Fibroblast of lung (primary cell): ENCODE results near the gene SLC5A6. TPM values are rescaled to one million over a fixed set of nuclear protein-coding genes. Genes with fewer than 3 reads are reported as not detected.
"Not testable (repeated sequence)": the region's sequence is repeated elsewhere in the genome, so short reads cannot be mapped to it uniquely, and the experiment has no call there.

Experiments used
- DNase-seq, 2 donors: peaks; one replicate each; pipeline versions ENCODE4 v3.0.0 to v3.0.0-alpha.2; 2010; ENCODE audit warnings: low read depth in 2 of 2
- H2AFZ ChIP-seq: 2 replicates; pipeline ENCODE4 v1.5.1; 2012; ENCODE audit warnings: low read length, control low read depth, inconsistent platforms
- H3K27ac ChIP-seq: 2 replicates; pipeline ENCODE4 v1.5.1; 2011; ENCODE audit warnings: low read length, control low read depth; ENCODE audit not compliant: insufficient read depth
- H3K27me3 ChIP-seq: 2 replicates; pipeline ENCODE4 v1.5.1; 2011; ENCODE audit warnings: mild to moderate bottlenecking, low read length; ENCODE audit not compliant: control insufficient read depth, insufficient read depth
- H3K36me3 ChIP-seq: 2 replicates; pipeline ENCODE4 v1.5.1; 2011; ENCODE audit warnings: low read length; ENCODE audit not compliant: control insufficient read depth, insufficient read depth
- H3K4me1 ChIP-seq: 2 replicates; pipeline ENCODE4 v1.5.1; 2011; ENCODE audit warnings: low read length; ENCODE audit not compliant: control insufficient read depth, insufficient read depth; ENCODE audit errors: extremely low read depth
- H3K4me2 ChIP-seq: 2 replicates; pipeline ENCODE4 v1.5.1; 2011; ENCODE audit warnings: low read length, control low read depth; ENCODE audit not compliant: insufficient read depth; ENCODE audit errors: extremely low read depth
- H3K4me3 ChIP-seq, 4 experiments: fragments of 200-600 bp in 1 of 4; sonication (generic) in 1 of 4; replicated peaks in 1 of 4; 2 replicates each; pipeline ENCODE4 v1.5.1; 2011 to 2016; ENCODE audit warnings: low read length in 4 of 4, low read depth in 3 of 4, mild to moderate bottlenecking in 3 of 4, control low read depth in 2 of 4, inconsistent platforms in 1 of 4, mixed read lengths in 1 of 4; ENCODE audit not compliant: insufficient read depth in 1 of 4; ENCODE audit errors: control extremely low read depth in 1 of 4
- H3K79me2 ChIP-seq: 2 replicates; pipeline ENCODE4 v1.5.1; 2012; ENCODE audit warnings: mild to moderate bottlenecking, low read length, inconsistent platforms; ENCODE audit not compliant: control insufficient read depth, insufficient read depth
- H3K9ac ChIP-seq: 2 replicates; pipeline ENCODE4 v1.5.1; 2011; ENCODE audit warnings: mild to moderate bottlenecking, low read length, control low read depth; ENCODE audit not compliant: insufficient read depth
- H3K9me3 ChIP-seq: 2 replicates; pipeline ENCODE4 v1.5.1; 2012; ENCODE audit warnings: low read depth, low read length; ENCODE audit not compliant: control insufficient read depth, insufficient read depth
- H4K20me1 ChIP-seq: 2 replicates; pipeline ENCODE4 v1.5.1; 2011; ENCODE audit warnings: low read length; ENCODE audit not compliant: control insufficient read depth, insufficient read depth; ENCODE audit errors: extremely low read depth
- EZH2 ChIP-seq: IDR thresholded peaks from 2 replicates; pipeline ENCODE4 v1.5.1; 2012; ENCODE audit warnings: low read length, control low read depth, mild to moderate bottlenecking; ENCODE audit errors: missing control alignments
- polyA plus RNA-seq, 2 donors: library from polyadenylated mRNA; depleted of rRNA in 1 of 2; stranded (reverse) in 1 of 2; unstranded in 1 of 2; fragments of >200 nt; gene quantifications; 2 replicates each; pipeline ENCODE4 v1.2.1, GENCODE V29; 2011 to 2012; ENCODE audit warnings: missing spikeins in 1 of 2
- total RNA-seq: library from RNA; depleted of rRNA; stranded (reverse); fragments of >200 nt; gene quantifications from 2 replicates; pipeline ENCODE4 v1.2.1, GENCODE V29; 2014
- TF ChIP-seq, protein P1 (sequence below), 2 donors: IDR thresholded peaks in 1 of 2; conservative IDR thresholded peaks in 1 of 2; 1 replicate in 1 of 2; 2 replicates in 1 of 2; pipeline ENCODE4 v1.5.1; 2011 to 2012; ENCODE audit warnings: low read length in 2 of 2, control low read depth in 1 of 2, inconsistent platforms in 1 of 2, low read depth in 1 of 2, mild to moderate bottlenecking in 1 of 2

Gene SLC5A6
- total and polyA plus RNA-seq, 2 donors (not counting 1 experiment from before 2014, with no cell fraction given), result 11.5 to 13.9 TPM

DNA sequence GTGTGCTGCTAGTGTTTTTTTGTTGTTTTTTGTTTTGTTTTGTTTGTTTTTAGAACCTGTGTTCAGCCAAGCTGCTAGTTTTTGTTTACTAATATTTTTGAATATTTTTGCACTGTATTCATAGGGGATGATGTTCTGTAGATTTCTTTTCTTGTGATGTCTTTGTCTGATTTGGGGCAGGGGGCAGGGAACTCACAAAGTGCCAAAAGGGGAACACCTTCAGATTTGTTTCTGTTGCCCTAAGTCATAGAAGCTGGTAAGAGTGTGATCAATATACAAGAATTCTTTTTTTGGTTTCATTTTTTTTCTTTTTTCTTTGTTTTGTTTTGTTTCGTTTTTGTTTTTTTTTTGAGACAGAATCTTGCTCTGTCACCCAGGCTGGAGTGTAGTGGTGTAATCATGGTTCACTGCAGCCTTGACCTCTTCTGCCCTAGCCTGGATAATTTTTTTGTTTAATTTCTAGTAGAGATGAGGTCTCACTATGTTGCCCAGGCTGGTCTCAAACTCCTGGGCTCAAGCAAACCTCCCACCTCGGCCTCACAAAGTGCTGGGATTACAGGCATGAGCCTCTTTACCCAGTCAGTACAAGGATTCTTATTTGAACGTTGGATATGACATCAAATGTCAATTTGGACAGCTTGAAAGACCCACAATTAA is 32.6 kb downstream of the SLC5A6 start:
- H3K4me1 ChIP-seq, result peaks cover 4% of the 10 kb centered on the region
- no peaks in the 10 kb centered on the region for H3K9me3 ChIP-seq
- no peak overlapping the region for H3K9ac ChIP-seq
- H2AFZ ChIP-seq, result no peak overlapping the region
- H4K20me1 ChIP-seq, result no peaks in the 10 kb centered on the region
- no peaks in the 10 kb centered on the region for H3K79me2 ChIP-seq
- no peak for TF ChIP-seq EZH2
- TF ChIP-seq, protein P1, sequence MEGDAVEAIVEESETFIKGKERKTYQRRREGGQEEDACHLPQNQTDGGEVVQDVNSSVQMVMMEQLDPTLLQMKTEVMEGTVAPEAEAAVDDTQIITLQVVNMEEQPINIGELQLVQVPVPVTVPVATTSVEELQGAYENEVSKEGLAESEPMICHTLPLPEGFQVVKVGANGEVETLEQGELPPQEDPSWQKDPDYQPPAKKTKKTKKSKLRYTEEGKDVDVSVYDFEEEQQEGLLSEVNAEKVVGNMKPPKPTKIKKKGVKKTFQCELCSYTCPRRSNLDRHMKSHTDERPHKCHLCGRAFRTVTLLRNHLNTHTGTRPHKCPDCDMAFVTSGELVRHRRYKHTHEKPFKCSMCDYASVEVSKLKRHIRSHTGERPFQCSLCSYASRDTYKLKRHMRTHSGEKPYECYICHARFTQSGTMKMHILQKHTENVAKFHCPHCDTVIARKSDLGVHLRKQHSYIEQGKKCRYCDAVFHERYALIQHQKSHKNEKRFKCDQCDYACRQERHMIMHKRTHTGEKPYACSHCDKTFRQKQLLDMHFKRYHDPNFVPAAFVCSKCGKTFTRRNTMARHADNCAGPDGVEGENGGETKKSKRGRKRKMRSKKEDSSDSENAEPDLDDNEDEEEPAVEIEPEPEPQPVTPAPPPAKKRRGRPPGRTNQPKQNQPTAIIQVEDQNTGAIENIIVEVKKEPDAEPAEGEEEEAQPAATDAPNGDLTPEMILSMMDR (conservative IDR thresholded peaks at IDR 0.05 in 1 of 2, IDR thresholded peaks at IDR 0.05 in 1 of 2; ENCODE audit: low read depth in 1 of 2, low read length in 2 of 2), result no peak
- H3K4me3 ChIP-seq, result no peak overlapping the region
- no peaks in the 10 kb centered on the region for H3K36me3 ChIP-seq
- H3K4me2 ChIP-seq, result no peak overlapping the region
- no peak for DNase-seq
- H3K27me3 ChIP-seq, result peaks cover 5% of the 10 kb centered on the region
- no peak overlapping the region for H3K27ac ChIP-seq

DNA sequence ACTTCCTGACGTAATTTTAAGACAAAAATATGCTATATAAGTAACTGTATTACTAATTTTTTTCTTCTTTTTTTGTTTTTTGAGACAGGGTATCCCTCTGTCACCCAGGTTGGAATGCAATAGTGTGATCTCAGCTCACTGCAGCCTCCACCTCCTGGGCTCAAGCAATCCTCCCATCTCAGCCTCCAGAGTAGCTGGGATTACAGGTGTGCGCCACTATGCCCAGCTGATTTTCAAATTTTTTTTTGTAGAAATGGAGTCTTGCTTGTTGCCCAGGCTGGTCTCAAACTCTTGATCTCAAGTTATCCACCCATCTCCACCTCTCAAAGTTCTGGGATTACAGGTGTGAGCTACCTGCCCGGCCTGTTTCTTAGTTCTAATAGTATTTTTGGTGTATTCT is 33.6 kb downstream of the SLC5A6 start:
- H4K20me1 ChIP-seq, result no peaks in the 10 kb centered on the region
- peaks cover 3% of the 10 kb centered on the region for H3K27me3 ChIP-seq
- no peaks in the 10 kb centered on the region for H3K79me2 ChIP-seq
- TF ChIP-seq, protein P1 (conservative IDR thresholded peaks at IDR 0.05 in 1 of 2, IDR thresholded peaks at IDR 0.05 in 1 of 2; ENCODE audit: low read depth in 1 of 2, low read length in 2 of 2), result no peak
- TF ChIP-seq EZH2, result no peak
- H3K4me3 ChIP-seq, result no peak overlapping the region
- H2AFZ ChIP-seq, result no peak overlapping the region
- no peak overlapping the region for H3K9ac ChIP-seq
- DNase-seq, result no peak
- no peaks in the 10 kb centered on the region for H3K9me3 ChIP-seq
- no peak overlapping the region for H3K4me2 ChIP-seq
- H3K4me1 ChIP-seq, result peaks cover 3% of the 10 kb centered on the region
- H3K27ac ChIP-seq, result no peak overlapping the region
- no peaks in the 10 kb centered on the region for H3K36me3 ChIP-seq

DNA sequence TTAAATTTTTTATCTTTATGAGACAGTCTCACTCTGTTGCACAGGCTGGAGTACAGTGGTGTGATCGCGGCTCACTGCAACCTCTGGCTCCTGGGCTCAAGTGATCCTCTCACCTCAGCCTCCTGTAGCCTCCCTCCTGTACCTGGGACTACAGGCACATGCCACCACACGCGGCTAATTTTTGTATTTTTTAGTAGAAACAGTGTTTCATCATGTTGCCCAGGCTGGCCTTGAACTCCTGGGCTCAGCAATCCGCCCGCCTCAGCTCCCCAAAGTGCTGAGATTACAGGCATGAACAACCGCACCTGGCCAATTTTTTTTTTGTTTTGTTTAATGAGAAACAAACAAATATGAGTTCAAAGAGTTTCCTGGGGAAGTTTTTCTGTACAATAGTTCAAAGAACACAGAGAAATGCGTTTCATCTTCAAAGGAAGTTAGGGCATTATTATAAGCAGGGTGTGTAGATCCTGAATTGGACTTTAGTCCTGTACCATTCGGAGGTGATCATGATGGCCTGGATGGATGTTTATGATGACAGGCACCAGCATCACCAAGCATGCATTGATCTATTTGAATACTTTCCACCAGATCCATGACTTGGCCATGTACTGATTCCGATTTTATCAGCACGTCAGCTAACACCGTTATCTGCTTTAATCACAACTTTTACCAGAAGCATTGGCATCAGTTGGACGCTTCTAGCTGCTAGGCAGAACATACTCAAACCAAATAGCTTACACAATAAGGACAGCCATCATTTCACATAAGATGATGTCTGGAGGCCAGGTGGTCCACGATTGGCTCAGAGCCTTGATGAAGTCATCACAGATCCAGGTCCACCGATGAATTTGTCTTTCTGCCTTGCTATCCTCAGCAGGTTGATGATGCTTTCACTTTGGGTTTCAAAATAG is 34.4 kb downstream of the SLC5A6 start:
- no peak overlapping the region for H3K9ac ChIP-seq
- no peak overlapping the region for H3K4me3 ChIP-seq
- H3K79me2 ChIP-seq, result no peaks in the 10 kb centered on the region
- H2AFZ ChIP-seq, result no peak overlapping the region
- peaks cover 2% of the 10 kb centered on the region for H3K4me1 ChIP-seq
- no peak overlapping the region for H3K27ac ChIP-seq
- H3K36me3 ChIP-seq, result no peaks in the 10 kb centered on the region
- TF ChIP-seq, protein P1 (conservative IDR thresholded peaks at IDR 0.05 in 1 of 2, IDR thresholded peaks at IDR 0.05 in 1 of 2; ENCODE audit: low read depth in 1 of 2, low read length in 2 of 2), result no peak
- no peak for TF ChIP-seq EZH2
- H3K9me3 ChIP-seq, result no peaks in the 10 kb centered on the region
- peaks cover 9% of the 10 kb centered on the region for H3K27me3 ChIP-seq
- H3K4me2 ChIP-seq, result no peak overlapping the region
- no peaks in the 10 kb centered on the region for H4K20me1 ChIP-seq
- no peak for DNase-seq

DNA sequence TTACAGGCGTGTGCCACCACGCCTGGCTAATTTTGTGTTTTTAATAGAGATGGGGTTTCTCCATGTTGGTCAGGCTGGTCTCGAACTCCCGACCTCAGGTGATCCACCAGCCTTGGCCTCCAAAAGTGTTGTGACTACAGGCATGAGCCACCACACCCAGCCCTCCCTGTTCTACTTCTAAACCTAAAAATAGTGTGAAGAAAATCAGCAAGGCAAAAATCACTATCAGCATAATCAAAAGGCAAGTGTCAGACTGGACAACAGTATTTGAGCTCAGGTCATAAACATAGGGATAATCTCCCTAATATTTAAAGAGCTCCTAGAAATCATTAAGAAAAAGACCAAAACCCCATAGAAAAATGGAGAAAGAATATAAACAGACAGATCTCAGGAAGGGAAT is 36.3 kb downstream of the SLC5A6 start:
- H3K9ac ChIP-seq, H3K36me3 ChIP-seq, H3K4me1 ChIP-seq, DNase-seq, H3K4me2 ChIP-seq, H2AFZ ChIP-seq, H3K27ac ChIP-seq, H3K9me3 ChIP-seq, H3K27me3 ChIP-seq, H3K4me3 ChIP-seq, H4K20me1 ChIP-seq, H3K79me2 ChIP-seq: not testable (repeated sequence)
